ENCODE data around the gene ERGIC1.

The ERGIC1 gene

DNA sequence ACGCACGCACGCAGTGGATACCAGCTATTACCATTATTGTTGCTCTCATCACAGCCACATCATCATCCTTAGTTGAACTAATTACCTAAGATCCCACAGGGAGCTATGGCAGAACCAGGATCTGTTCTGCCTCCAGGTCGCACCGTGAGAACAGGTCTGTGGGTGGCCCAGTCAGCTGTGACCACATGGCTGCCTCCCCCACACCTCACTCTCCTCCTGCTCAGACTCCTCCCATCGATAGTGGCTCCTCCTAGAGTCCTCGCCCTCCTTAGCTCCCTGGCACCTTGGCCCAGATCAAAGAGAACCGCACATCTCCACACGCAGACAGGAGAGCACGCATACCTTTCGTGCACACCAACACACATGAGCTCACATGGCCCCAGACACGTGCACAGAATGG is 92.7 kb downstream of the ERGIC1 start:
- no peak for DNase-seq

DNA sequence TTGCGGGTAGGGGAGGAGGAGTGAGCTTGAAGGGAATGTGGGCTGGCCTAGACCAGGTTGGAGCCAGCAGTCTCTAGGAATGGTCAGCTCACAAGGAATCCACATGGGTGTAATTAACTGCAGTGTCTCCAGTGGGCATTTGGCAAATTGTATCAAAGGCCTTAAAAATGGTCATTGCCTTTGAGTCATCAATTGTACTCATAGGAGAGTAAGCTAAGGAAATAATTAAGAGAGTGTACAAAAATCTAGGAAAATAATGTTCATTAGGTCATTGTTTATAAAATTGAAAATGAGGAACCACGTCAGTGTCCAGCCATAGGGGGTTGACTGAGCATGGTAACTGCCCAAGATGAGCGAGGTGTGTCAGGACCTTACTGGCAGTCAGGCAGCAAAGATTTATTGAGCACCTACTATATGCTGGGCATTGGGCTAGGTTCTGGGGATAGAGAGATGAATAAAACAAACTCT is 95.4 kb downstream of the ERGIC1 start:
- DNase-seq = no peak

DNA sequence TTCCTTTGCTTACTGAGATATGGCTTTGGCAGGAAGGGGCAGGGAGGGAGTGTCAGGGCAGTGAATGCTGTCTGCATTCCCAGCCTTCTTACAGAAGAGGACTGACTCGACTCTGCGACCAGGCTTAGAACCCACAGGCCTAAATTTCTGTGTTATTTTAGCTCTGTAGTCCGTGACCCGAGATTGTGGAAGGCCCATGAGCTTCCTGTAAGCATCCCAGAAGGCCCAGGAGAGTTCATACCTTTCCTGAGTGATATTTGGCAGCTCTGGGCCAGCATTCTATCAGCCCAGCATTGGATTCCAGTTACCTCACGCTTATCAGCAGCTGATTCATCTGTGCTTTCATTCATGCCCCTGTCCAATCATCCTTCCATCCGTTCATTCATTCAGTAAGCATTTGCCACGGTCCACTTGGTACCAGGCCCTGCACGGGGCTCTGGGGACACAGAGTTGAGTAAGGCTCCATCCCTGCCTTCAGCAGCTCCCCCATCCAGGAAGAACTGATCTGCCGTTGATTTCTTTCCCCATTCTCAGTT is 97.0 kb downstream of the ERGIC1 start:
- no peak for DNase-seq

DNA sequence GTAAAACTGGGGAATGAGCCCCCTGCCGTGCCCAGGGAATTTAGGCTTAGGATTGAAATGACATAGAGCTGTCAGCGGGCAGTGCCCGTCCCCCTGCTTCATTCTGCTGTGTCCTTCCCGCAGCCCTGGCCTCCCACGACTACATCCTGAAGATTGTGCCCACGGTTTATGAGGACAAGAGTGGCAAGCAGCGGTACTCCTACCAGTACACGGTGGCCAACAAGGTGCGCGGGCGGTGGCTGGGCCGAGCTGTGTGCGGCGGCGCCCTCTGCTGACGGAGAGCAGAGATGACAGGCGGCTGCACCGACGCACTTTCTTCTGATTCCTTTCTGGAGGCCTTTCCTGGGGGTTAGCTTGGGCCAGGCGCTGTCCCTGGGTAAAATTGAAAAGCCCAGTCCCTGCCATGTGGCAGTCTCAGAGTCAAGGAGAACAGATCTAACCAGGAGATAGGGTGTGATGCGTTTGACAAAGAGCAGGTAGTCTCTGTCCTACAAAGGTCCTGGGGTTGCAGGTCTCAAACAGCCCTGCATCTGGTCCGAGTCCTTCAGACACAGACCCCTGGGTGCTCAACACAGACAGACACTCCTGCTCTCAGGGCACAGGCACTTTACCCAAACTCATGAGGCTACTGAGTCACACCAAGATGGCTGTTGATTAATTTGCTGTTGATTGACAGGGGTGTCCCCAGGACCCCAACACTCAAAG is 98.4 kb downstream of the ERGIC1 start:
- peak; percentile 36 for DNase-seq

DNA sequence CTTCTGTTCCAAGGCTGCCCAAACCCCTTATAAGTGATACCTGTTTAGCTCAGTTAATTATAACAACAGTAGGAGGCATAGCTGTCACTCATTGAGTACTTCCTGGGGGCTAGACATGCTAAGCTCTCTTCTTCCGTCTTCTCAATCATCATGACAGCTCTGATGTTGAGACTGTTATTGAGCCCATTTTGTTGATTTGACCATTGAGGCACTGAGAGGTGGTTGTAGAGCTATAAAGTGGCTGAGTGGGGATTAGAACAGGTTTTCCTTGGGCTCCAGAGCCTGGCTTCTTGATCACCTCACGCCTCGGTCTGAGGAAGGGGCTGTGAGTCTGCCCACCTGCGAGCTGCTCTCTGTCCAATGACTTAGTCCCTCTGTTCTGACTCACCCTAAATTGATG is 99.2 kb downstream of the ERGIC1 start:
- no peak for DNase-seq

DNA sequence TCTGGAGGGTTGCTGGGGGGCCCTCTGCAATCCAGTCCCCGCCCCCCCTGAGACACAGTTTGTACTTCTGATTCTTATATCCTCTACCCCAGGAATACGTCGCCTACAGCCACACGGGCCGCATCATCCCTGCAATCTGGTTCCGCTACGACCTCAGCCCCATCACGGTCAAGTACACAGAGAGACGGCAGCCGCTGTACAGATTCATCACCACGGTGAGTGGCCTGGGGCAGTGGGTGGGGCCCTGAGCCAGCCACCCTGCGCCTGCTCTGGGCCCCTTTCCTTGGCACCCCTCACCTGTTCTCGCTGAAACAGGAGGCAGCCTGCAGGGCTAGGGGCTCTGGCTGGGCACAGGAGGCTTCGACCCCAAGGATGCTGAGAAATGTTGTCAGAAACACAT is 101.0 kb downstream of the ERGIC1 start:
- no peak for DNase-seq

DNA sequence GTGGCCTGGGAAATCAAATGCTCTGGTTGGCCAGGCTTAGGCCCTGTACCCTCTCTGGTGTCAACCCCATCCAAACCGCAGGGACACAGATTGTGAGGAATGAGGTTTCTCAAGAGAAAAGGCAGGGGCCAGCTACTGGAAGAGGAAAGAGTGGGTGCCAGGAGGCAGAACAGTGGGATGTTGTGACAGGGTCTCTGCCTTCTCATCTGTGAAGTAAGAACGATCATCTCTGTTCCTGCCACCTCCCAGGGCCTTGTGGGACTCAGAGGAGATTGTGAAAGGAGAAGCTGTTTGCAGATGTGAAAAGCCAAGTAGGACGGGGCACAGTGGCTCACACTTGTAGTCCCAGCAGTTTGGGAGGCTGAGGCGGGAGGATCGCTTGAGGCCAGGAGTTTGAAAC is 102.3 kb downstream of the ERGIC1 start:
- no peak for DNase-seq

- peak; percentile 6 for DNase-seq
Measured at GRCh38 chr5:172939071-172939470, 105.0 kb downstream of the ERGIC1 start.

DNA sequence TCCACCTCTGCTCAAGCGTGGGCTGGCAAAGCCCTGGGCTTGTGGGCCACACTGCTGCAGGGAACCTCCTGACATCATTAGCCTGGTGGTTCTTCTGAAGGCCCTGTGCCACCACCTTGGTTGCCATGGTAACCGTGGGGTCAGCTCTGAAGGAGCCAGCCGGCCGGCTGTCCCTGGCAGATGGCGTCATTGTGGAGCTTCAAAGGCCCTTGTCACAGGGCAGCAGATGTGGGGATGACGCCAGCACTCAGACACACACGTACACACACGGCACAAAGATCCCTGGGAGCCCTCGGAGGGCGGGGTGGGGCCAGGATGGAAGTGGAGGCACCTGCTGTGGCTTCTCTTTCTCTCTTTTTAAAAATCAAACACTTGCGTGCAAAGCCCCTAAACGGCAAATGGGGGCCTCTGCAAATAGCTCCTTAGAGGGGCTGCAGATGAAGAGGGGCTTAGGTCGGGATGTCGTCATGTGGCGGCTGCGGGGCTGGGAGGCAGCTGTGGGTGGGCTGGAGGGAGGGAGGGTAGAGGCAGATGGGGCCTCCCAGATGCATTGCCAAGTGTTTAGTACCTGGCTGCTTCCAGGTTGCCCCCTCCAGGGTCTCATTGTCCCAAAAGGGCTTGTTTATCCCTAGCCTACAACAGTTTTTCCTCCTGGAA is 105.7 kb downstream of the ERGIC1 start:
- peak; percentile 36 for DNase-seq

GRCh38 chr5:172940268-172941066 is 106.4 kb downstream of the ERGIC1 start:
- peak; percentile 24 for DNase-seq

- DNase-seq = peak; percentile 2
Measured at GRCh38 chr5:172941067-172941516, 107.0 kb downstream of the ERGIC1 start.

DNA sequence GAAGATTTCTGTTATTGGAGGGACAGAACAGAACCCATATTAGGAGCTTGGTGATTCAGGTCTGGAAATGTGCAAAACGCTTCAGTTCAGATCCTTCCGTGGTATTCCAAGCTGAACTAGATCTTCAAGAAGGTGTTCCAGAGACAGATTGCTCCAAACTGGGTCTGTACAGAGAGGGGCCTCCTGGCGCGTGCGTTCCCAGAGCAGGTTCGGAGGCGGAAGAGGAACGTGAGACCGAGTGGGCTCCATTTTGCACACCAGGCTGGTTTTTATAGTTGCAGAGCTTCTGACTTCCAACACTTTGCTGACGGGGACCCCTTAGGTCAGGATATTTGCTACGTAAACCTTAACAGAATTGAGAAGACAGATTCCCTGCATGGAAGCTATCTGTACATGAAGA is 108.5 kb downstream of the ERGIC1 start:
- DNase-seq = no peak

DNA sequence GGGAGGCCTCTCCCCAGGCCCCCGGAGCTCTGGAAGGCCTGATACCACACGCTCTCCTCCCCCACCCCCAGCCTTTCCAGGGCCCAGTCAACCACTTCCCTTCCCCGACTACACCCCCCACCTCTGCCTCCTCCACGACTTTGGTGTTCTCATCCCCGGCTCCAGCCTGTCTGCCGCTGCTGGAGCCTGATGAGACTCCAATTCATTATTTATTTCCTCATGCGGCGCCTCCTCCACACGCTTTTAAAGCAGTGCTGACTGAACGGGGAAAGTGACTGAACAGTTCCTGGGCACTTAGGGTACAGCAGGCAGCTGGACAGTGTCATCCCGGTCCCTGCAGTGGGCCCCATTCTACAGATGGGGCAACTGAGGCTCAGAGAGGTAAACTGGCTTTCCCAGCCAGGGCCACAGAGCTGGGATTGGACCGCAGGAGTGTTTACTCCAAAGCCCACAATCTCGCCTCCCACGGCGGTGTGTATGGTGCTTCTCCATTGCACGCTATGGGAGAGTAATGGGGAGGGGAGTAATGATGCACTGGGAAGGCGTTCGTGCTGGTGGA is 109.3 kb downstream of the ERGIC1 start:
- no peak for DNase-seq

GRCh38 chr5:172943906-172944305 is 109.9 kb downstream of the ERGIC1 start:
- no peak for DNase-seq

GRCh38 chr5:172944741-172945140 is 110.7 kb downstream of the ERGIC1 start:
- no peak for DNase-seq

GRCh38 chr5:172945151-172945550 is 111.1 kb downstream of the ERGIC1 start:
- DNase-seq = no peak

DNA sequence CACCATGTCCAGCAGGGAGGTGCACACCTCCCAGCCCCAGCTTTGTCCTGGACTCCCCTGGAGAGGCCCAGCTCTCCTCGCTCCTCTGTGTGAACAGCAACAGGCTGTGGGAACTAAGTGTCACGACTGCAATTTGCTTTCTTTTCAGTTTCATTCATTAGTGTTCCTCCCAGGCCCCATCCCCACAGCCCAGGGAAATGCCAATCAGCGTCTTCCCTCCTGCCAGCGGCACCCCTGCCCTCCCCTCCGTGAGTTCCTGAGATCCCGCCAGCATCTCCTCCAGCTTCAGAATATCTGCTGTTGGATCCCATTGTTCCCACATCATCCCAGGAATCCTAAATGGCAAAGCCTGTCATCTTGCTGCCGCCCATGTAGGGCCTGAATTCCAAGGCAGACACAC is 112.1 kb downstream of the ERGIC1 start:
- DNase-seq = no peak

DNA sequence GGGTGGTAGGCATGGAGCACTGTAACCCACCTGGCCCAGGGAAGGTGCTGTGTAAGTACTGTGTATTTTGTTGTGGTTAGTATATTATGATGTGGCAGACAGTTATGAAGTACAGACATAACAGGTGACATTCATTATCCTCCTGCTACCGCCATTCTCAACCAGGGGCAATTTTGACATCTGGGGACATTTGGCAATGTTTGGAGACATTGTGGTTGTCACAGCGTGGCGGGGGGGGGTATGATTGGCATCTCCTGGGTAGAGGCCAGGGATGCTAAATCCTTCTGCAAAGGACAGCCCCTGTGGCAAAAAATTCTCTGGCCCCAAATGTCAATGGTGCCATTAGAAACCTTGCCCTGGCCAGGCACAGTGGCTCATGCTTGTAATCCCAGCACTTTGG is 115.4 kb downstream of the ERGIC1 start:
- DNase-seq = no peak

DNA sequence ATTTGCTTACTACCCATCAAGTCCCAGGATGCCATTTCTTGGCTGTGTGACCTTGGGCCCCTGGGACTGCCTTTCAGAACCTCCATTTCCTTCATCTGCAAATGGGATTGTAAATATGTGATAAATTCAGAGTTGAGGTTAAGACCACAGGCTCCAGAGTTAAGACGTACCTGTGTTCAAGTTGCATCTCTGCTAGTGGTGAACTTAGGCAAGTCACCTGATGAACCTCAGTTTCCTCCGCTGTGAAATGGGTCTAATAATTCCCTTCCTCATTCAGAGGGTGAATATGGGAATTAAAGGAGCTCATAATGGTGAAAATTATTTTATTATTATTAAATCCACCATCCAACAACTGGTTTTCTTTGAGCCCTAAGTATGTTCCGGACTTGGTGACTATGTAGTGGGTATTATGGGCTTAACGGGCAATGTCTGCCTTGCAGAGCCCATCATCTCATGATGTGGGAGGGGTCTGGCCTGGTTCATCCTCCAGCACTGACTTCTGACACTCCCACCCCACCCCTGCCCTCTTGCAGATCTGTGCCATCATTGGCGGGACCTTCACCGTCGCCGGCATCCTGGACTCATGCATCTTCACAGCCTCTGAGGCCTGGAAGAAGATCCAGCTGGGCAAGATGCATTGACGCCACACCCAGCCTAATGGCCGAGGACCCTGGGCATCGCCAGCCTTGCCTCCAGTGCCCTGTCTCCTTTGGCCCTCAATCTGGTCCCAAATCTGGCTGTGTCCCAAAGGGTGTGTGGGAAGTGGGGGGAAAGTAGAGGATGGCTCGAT is 116.3 kb downstream of the ERGIC1 start:
- DNase-seq = no peak

GRCh38 chr5:172951371-172952033 is 117.5 kb downstream of the ERGIC1 start:
- DNase-seq = no peak

DNA sequence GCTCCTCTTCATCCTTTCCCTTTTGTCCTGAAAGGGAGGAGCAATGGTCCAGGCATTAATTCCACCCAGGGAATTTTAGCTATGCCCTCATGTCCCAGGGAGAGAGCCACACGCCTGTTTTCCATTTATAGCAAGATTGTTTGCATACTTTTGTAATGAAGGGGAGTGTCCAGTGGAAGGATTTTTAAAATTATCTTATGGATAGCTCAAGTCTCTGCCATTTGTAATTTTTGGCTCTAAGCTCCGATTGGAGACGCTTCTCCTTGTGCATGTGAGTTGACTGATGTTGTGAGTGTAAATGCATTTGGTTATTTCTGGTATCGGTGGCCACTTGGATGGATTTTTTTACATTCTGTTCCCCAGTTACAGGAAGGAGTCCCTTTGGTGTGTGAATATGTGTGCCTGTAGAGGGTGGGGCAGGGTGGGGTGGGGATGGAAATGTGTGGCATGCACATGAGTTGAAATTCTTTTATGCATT is 118.0 kb downstream of the ERGIC1 start:
- DNase-seq = no peak
